Adrenal gland (tissue), 12 donors: ENCODE data around the gene AGPS. TPM values are rescaled to one million over a fixed set of nuclear protein-coding genes. Genes with fewer than 3 reads are reported as not detected.

Source experiments
- DNase-seq, 7 donors: peaks; one replicate each; pipeline ENCODE4 v3.0.0-alpha.2; 2019 to 2020
- H3K27ac ChIP-seq, 5 donors: fragments of 200-600 bp; sonication (generic) in 4 of 5; 1 replicate in 3 of 5; 2 replicates in 2 of 5; pipeline versions ENCODE4 v1.5.1 to v1.8.0; 2016 to 2020; ENCODE audit warnings: mild to moderate bottlenecking in 1 of 5
- H3K27me3 ChIP-seq: fragments of 200-600 bp; 2 replicates; pipeline ENCODE4 v1.8.0; 2021
- H3K36me3 ChIP-seq, 2 donors: fragments of 200-600 bp; replicated peaks in 1 of 2; 1 replicate in 1 of 2; 2 replicates in 1 of 2; pipeline versions ENCODE4 v1.5.1 to v1.8.0; 2018 to 2022
- H3K4me1 ChIP-seq, 2 donors: fragments of 200-600 bp; replicated peaks in 1 of 2; 1 replicate in 1 of 2; 2 replicates in 1 of 2; pipeline versions ENCODE4 v1.5.1 to v1.8.0; 2018 to 2021
- H3K4me3 ChIP-seq, 4 donors: fragments of 200-600 bp; sonication (generic) in 3 of 4; one replicate each; pipeline ENCODE4 v1.5.1; 2016 to 2018
- H3K9me3 ChIP-seq, 3 donors: fragments of 200-600 bp; sonication (generic) in 1 of 3; replicated peaks in 1 of 3; 1 replicate in 2 of 3; 2 replicates in 1 of 3; pipeline versions ENCODE4 v1.5.1 to v1.8.0; 2016 to 2021
- POLR2A ChIP-seq, 2 donors: fragments of 450-650 bp; IDR thresholded peaks; one replicate each; pipeline ENCODE4 v1.6.1; 2017; ENCODE audit warnings: antibody characterized with exemption in 2 of 2, mild to moderate bottlenecking in 2 of 2, moderate library complexity in 1 of 2
- WGBS, 4 donors: extraction: QIAGEN DNeasy Blood & Tissue Kit in 2 of 4; methylation state at CpG; one replicate each; pipeline versions ENCODE4 v1.1.5 to v1.1.7; 2013 to 2017; 5-methylcytosine and 5-hydroxymethylcytosine counted together
- intact Hi-C, 2 donors: fragments of 100-400 bp; cut with DNase I; formaldehyde crosslinking; loops; one replicate each; pipeline versions ENCODE4 v1.14.1 to v1.15.0; 2022 to 2023
- polyA plus RNA-seq, 3 donors: library from polyadenylated mRNA; stranded (reverse); fragments of 200-250 nt in 2 of 3; fragments of 350-450 nt in 1 of 3; fragmentation: Illumina TruSeq in 1 of 3; extraction: RNeasy Lipid Tissue Mini Kit (QIAGEN cat#74804) in 1 of 3; gene quantifications; one replicate each; pipeline ENCODE4 v1.2.3, GENCODE V29; 2013 to 2014
- total RNA-seq, 9 donors: library from RNA; depleted of rRNA in 4 of 9; stranded (reverse); fragments of >200 nt in 4 of 9; fragments of 120-200 nt in 1 of 9; fragmentation: NEBNext Ultra II Directional in 1 of 9; extraction: Animal tissue kit (Norgen Biotek cat#: 25700) in 1 of 9; gene quantifications; one replicate each; pipeline versions ENCODE4 v1.1.0 to v1.2.4, GENCODE V29; 2013 to 2023
- TF ChIP-seq, protein P1 (sequence below), 6 experiments: fragments of 450-650 bp in 4 of 6; fragments of 200-600 bp in 2 of 6; sonication (generic) in 1 of 6; IDR thresholded peaks; 1 replicate in 5 of 6; 2 replicates in 1 of 6; pipeline versions ENCODE4 v1.5.1 to v1.8.0; 2016 to 2021; ENCODE audit warnings: antibody characterized with exemption in 6 of 6, mild to moderate bottlenecking in 2 of 6, moderate library complexity in 1 of 6
- donor health status: healthy with polysubstance abuse.
- donor health status: Bipolar disorder and iron deficiency.
- donor health status: DM: yes; HTN: yes; CAD: no.
- donor health status: DM: no; HTN: no; CAD: no.
- donor health status: DM: no; HTN: no; CAD: no.
- donor health status: DM: yes; HTN: yes; CAD: no.

AGPS gene
- total and polyA plus RNA-seq, 12 donors = 3.8 to 43.1 (median 32.8) TPM

DNA sequence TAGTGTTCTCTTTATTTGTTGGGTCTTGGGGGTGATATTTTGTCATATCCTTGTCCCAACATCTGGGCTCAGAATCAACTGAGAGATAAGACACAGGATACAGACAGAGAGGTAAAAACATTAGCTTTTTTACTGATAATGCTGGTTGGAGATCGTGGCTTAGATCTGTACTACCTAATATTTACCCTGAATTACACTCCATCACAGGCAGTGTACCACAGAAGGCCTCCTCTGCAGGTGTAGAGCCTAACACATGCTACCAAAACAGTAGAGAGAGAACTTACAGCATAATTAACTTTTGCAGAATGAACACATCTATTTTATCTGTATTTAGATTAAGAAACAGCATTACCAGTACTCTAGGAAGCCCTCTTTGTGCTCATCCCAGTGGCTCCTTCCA, 6.8 kb downstream of the AGPS start:
- no peak for TF ChIP-seq POLR2A (IDR thresholded peaks at IDR 0.05)
- peaks cover 6 to 61% of the 10 kb centered on the region in 2 donors for H3K4me1 ChIP-seq
- intact Hi-C loops = no loop called here
- H3K27me3 ChIP-seq = no peaks in the 10 kb centered on the region
- WGBS, 4 donors = 12 to 34% (median 23%) methylated on average over 1 of the region's 1 CpG
- no peak overlapping the region for H3K27ac ChIP-seq
- no peak overlapping the region for H3K4me3 ChIP-seq
- no peaks in the 10 kb centered on the region for H3K9me3 ChIP-seq
- no peak for DNase-seq
- no peaks in the 10 kb centered on the region for H3K36me3 ChIP-seq

DNA sequence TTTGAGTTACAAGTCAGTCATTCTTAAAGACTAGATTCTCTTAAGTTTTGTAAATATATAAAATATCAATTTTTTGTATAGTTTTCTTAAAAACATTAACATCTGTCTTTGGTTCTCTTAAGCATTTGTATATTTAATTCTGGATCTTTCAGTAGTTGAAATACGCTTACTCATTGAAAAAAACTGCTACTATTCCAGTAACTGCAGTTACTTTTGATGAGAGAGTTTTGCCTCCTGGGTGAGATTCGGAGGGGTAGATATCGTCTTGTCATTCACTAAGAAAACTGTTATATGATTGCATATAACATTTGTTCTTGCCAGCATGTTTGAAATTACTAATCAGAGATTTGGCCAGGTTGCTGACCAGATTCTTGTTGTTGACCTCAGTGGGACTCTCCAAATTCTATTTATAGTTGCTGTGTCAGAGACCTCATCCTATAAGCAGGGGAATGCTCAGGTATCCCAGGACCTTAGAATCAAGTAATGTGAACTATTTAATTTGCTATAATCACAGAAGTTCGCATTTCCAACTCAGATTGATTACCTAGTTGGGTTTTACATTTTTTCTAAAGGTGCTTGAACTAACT, 7.9 kb downstream of the AGPS start:
- H3K9me3 ChIP-seq = no peaks in the 10 kb centered on the region
- no peak for DNase-seq
- no peak overlapping the region for H3K27ac ChIP-seq
- WGBS, 4 donors = 78 to 86% (median 81%) methylated on average over 4 of the region's 4 CpGs
- H3K4me3 ChIP-seq = no peak overlapping the region
- peaks cover 6 to 56% of the 10 kb centered on the region in 2 donors for H3K4me1 ChIP-seq
- no peaks in the 10 kb centered on the region for H3K36me3 ChIP-seq
- intact Hi-C loops = no loop called here
- TF ChIP-seq, protein P1, sequence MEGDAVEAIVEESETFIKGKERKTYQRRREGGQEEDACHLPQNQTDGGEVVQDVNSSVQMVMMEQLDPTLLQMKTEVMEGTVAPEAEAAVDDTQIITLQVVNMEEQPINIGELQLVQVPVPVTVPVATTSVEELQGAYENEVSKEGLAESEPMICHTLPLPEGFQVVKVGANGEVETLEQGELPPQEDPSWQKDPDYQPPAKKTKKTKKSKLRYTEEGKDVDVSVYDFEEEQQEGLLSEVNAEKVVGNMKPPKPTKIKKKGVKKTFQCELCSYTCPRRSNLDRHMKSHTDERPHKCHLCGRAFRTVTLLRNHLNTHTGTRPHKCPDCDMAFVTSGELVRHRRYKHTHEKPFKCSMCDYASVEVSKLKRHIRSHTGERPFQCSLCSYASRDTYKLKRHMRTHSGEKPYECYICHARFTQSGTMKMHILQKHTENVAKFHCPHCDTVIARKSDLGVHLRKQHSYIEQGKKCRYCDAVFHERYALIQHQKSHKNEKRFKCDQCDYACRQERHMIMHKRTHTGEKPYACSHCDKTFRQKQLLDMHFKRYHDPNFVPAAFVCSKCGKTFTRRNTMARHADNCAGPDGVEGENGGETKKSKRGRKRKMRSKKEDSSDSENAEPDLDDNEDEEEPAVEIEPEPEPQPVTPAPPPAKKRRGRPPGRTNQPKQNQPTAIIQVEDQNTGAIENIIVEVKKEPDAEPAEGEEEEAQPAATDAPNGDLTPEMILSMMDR (IDR thresholded peaks at IDR 0.05) = no peak
- TF ChIP-seq POLR2A (IDR thresholded peaks at IDR 0.05) = no peak
- no peaks in the 10 kb centered on the region for H3K27me3 ChIP-seq

DNA sequence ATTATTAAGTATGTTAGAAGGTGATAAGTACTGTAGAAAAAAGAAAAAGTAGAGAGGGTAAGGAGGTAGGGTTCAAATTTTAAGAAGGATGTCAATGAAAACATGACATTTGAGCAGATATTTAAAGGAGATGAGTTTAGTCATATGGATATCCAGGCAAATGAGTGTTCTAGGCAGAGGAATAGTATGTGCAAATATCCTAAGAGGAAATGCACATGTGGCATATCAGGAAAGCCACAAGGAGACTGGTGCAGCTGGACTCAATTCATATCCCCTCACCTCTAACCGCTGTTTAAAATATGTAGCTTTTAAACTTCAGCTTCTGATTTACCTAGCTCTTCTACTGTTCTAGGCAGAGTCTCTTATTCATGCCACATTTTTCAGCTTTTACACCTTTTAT, 9.5 kb downstream of the AGPS start:
- no peaks in the 10 kb centered on the region for H3K9me3 ChIP-seq
- intact Hi-C loops = no loop called here
- DNase-seq = no peak
- H3K4me3 ChIP-seq = no peak overlapping the region
- no peak overlapping the region for H3K27ac ChIP-seq
- H3K4me1 ChIP-seq = peaks cover 2 to 51% of the 10 kb centered on the region in 2 donors
- H3K36me3 ChIP-seq = no peaks in the 10 kb centered on the region
- WGBS, 4 donors = 90 to 96% (median 93%) methylated on average over 1 of the region's 1 CpG
- H3K27me3 ChIP-seq = no peaks in the 10 kb centered on the region
- TF ChIP-seq, protein P1 (IDR thresholded peaks at IDR 0.05) = no peak
- TF ChIP-seq POLR2A (IDR thresholded peaks at IDR 0.05) = no peak

DNA sequence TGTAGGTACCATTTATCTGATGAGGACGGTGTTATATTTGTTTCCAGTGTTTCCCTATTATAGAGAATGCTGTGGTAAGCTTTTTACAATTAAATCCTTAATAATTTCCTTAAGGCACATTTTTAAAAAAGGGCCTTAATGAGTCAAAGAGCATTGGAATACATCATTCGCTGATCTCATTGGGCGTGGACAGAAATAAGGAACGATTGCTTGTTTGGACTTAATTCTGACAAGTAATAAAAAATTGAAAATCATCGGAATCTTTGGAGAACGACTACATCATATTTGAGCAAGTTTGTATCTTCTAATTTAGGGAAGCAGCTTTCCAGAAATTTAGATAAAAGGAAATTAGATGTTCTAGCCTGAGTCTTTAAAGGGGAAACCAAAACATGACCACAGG, 11.3 kb downstream of the AGPS start:
- Histone ChIP-seq H3K4me1 (peaks cover 0 to 34% of the 10 kb centered on the region in 2 donors), H3K27me3 (no peaks in the 10 kb centered on the region), H3K36me3 (no peaks in the 10 kb centered on the region), H3K9me3 (no peaks in the 10 kb centered on the region), H3K4me3 (no peak overlapping the region), H3K27ac (no peak overlapping the region)
- 72 to 83% (median 79%) methylated on average over 6 of the region's 6 CpGs for WGBS, 4 donors
- intact Hi-C loops = no loop called here
- TF ChIP-seq POLR2A (IDR thresholded peaks at IDR 0.05) = no peak
- TF ChIP-seq, protein P1 (IDR thresholded peaks at IDR 0.05) = no peak
- DNase-seq = no peak

DNA sequence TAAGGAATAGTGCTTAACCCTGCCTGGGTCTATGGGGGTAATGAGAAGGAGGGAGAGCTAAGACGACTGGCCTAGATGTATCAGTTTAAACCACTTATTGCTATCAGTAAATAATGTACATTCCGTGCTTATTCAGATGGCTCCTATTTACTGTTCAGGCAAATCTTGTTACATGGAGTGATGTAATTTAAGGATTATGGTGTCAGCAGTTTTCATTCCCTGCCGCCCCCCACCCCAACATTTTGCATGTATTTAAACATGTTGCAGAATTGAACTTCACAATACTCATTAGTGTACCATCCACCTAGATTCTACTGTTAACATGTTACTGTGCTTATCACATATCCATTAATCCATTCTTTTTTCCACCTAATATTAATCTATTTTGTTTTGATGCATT, 11.7 kb downstream of the AGPS start:
- no peak for TF ChIP-seq POLR2A (IDR thresholded peaks at IDR 0.05)
- TF ChIP-seq, protein P1 (IDR thresholded peaks at IDR 0.05) = no peak
- Histone ChIP-seq H3K4me3 (no peak overlapping the region), H3K27me3 (no peaks in the 10 kb centered on the region), H3K27ac (no peak overlapping the region), H3K36me3 (no peaks in the 10 kb centered on the region), H3K4me1 (peaks cover 0 to 30% of the 10 kb centered on the region in 2 donors), H3K9me3 (no peaks in the 10 kb centered on the region)
- intact Hi-C loops = no loop called here
- WGBS, 4 donors = 81 to 89% (median 84%) methylated on average over 3 of the region's 3 CpGs
- DNase-seq = no peak
